ENCODE results near the gene CACFD1.
"Not testable (repeated sequence)": the region's sequence is repeated elsewhere in the genome, so short reads cannot be mapped to it uniquely, and the experiment has no call there.

CACFD1 gene

GRCh38 chr9:133443982-133444381 is 15.8 kb upstream of the CACFD1 start:
- DNase-seq (ENCODE audit: extremely low spot score) = no peak
- TF ChIP-seq ELF4 (IDR thresholded peaks at IDR 0.05) = no peak
- no peak for TF ChIP-seq HDGF (IDR thresholded peaks at IDR 0.05; ENCODE audit: borderline replicate concordance)
- no peak for TF ChIP-seq NFRKB (IDR thresholded peaks at IDR 0.05)
- ChIA-PET POLR2A (interaction anchor here (0.5 to 0.6 kb wide), 2 partner anchors 13 to 89 kb away, joined by 3 read pairs; no protein-coding TSS in a partner anchor), CTCF (no interaction called here)

GRCh38 chr9:133445293-133445969 is 14.3 kb upstream of the CACFD1 start:
- ChIA-PET CTCF (no interaction called here), POLR2A (interaction anchor here (1.3 kb wide), 1 partner anchor 14 kb away, joined by 3 read pairs; the partner anchor contains the start of gene CACFD1)
- TF ChIP-seq NFRKB (IDR thresholded peaks at IDR 0.05) = no peak
- no peak for TF ChIP-seq PKNOX1 (IDR thresholded peaks at IDR 0.05)
- no peak for TF ChIP-seq SP1 (IDR thresholded peaks at IDR 0.05)
- no peak for TF ChIP-seq SUZ12 (IDR thresholded peaks at IDR 0.05)
- no peak for TF ChIP-seq ZNF384 (IDR thresholded peaks at IDR 0.05)
- no peak for TF ChIP-seq CTBP1 (IDR thresholded peaks at IDR 0.05; ENCODE audit: borderline replicate concordance)
- TF ChIP-seq ARNT (IDR thresholded peaks at IDR 0.05) = no peak
- no peak for TF ChIP-seq L3MBTL2 (conservative IDR thresholded peaks at IDR 0.05)
- no peak for TF ChIP-seq TARDBP (IDR thresholded peaks at IDR 0.05)
- no peak for TF ChIP-seq LEF1 (IDR thresholded peaks at IDR 0.05; ENCODE audit: borderline replicate concordance)
- TF ChIP-seq HDGF (IDR thresholded peaks at IDR 0.05; ENCODE audit: borderline replicate concordance) = no peak
- no peak for DNase-seq (ENCODE audit: extremely low spot score)

GRCh38 chr9:133448487-133448972 is 11.2 kb upstream of the CACFD1 start:
- ChIA-PET CTCF (no interaction called here), POLR2A (no interaction called here)
- TF ChIP-seq HDGF (IDR thresholded peaks at IDR 0.05; ENCODE audit: borderline replicate concordance) (no peak), ZNF384 (IDR thresholded peaks at IDR 0.05) (no peak), FOXK2 (IDR thresholded peaks at IDR 0.05) (no peak), PKNOX1 (IDR thresholded peaks at IDR 0.05) (no peak), SP1 (IDR thresholded peaks at IDR 0.05) (no peak), FOXM1 (IDR thresholded peaks at IDR 0.05; ENCODE audit: borderline replicate concordance) (no peak), ELF4 (IDR thresholded peaks at IDR 0.05) (no peak), CTBP1 (IDR thresholded peaks at IDR 0.05; ENCODE audit: borderline replicate concordance) (no peak), ARNT (IDR thresholded peaks at IDR 0.05) (no peak), SUZ12 (IDR thresholded peaks at IDR 0.05) (no peak), TARDBP (IDR thresholded peaks at IDR 0.05) (no peak), BHLHE40 (IDR thresholded peaks at IDR 0.05; ENCODE audit: borderline replicate concordance) (no peak), FOXA1 (IDR thresholded peaks at IDR 0.05) (no peak)

GRCh38 chr9:133449760-133450159 is 10.0 kb upstream of the CACFD1 start:
- no peak for DNase-seq (ENCODE audit: extremely low spot score)
- ChIA-PET POLR2A (no interaction called here), CTCF (no interaction called here)
- no peak for TF ChIP-seq ZNF384 (IDR thresholded peaks at IDR 0.05)
- TF ChIP-seq ELF4 (IDR thresholded peaks at IDR 0.05) = no peak
- no peak for TF ChIP-seq ARNT (IDR thresholded peaks at IDR 0.05)
- TF ChIP-seq FOXA1 (IDR thresholded peaks at IDR 0.05) = no peak
- TF ChIP-seq CTBP1 (IDR thresholded peaks at IDR 0.05; ENCODE audit: borderline replicate concordance) = no peak

More at GRCh38 chr9:133448487-133448972, 11.2 kb upstream of the CACFD1 start:
- no peak for DNase-seq (ENCODE audit: extremely low spot score)

GRCh38 chr9:133451865-133452264 is 7.9 kb upstream of the CACFD1 start:
- DNase-seq (ENCODE audit: extremely low spot score); POLR2A ChIA-PET; CTCF ChIA-PET: not testable (repeated sequence)

GRCh38 chr9:133452562-133452961 is 7.2 kb upstream of the CACFD1 start:
- no peak for DNase-seq (ENCODE audit: extremely low spot score)
- ChIA-PET CTCF (no interaction called here), POLR2A (no interaction called here)
- no peak for TF ChIP-seq CTBP1 (IDR thresholded peaks at IDR 0.05; ENCODE audit: borderline replicate concordance)
- no peak for TF ChIP-seq PKNOX1 (IDR thresholded peaks at IDR 0.05)
- TF ChIP-seq NFRKB (IDR thresholded peaks at IDR 0.05) = no peak
- no peak for TF ChIP-seq ZNF384 (IDR thresholded peaks at IDR 0.05)
- TF ChIP-seq ARNT (IDR thresholded peaks at IDR 0.05) = no peak
- no peak for TF ChIP-seq FOXK2 (IDR thresholded peaks at IDR 0.05)
- no peak for TF ChIP-seq BHLHE40 (IDR thresholded peaks at IDR 0.05; ENCODE audit: borderline replicate concordance)
- TF ChIP-seq LEF1 (IDR thresholded peaks at IDR 0.05; ENCODE audit: borderline replicate concordance) = no peak
- TF ChIP-seq TARDBP (IDR thresholded peaks at IDR 0.05) = no peak
- TF ChIP-seq ELF4 (IDR thresholded peaks at IDR 0.05) = no peak
- TF ChIP-seq FOXA1 (IDR thresholded peaks at IDR 0.05) = no peak
- TF ChIP-seq L3MBTL2 (conservative IDR thresholded peaks at IDR 0.05) = no peak
- TF ChIP-seq HDGF (IDR thresholded peaks at IDR 0.05; ENCODE audit: borderline replicate concordance) = no peak
- no peak for TF ChIP-seq SP1 (IDR thresholded peaks at IDR 0.05)
- no peak for TF ChIP-seq FOXM1 (IDR thresholded peaks at IDR 0.05; ENCODE audit: borderline replicate concordance)

- POLR2A ChIA-PET = no interaction called here
- TF ChIP-seq ELF4 (IDR thresholded peaks at IDR 0.05) = no peak
- no peak for TF ChIP-seq NFRKB (IDR thresholded peaks at IDR 0.05)
- no peak for TF ChIP-seq L3MBTL2 (conservative IDR thresholded peaks at IDR 0.05)
- no peak for TF ChIP-seq FOXM1 (IDR thresholded peaks at IDR 0.05; ENCODE audit: borderline replicate concordance)
- no peak for TF ChIP-seq ZNF384 (IDR thresholded peaks at IDR 0.05)
- TF ChIP-seq TARDBP (IDR thresholded peaks at IDR 0.05) = no peak
- no peak for TF ChIP-seq FOXK2 (IDR thresholded peaks at IDR 0.05)
- TF ChIP-seq FOXA1 (IDR thresholded peaks at IDR 0.05) = no peak
- no peak for TF ChIP-seq BHLHE40 (IDR thresholded peaks at IDR 0.05; ENCODE audit: borderline replicate concordance)
- no peak for TF ChIP-seq ARNT (IDR thresholded peaks at IDR 0.05)
- TF ChIP-seq PKNOX1 (IDR thresholded peaks at IDR 0.05) = no peak
- DNase-seq (ENCODE audit: extremely low spot score) = no peak
- CTCF ChIA-PET = no interaction called here
Observed at GRCh38 chr9:133453651-133454050, 6.1 kb upstream of the CACFD1 start.

Measured in HEK293T (cell line).